ENCODE data around the gene LBH. TPM values are rescaled to one million over a fixed set of nuclear protein-coding genes. Genes with fewer than 3 reads are reported as not detected.
A peak's percentile ranks its signal among the peaks of the same experiment; 100 is the strongest.

LBH gene
- polyA plus RNA-seq, 3 donors: 0.41 to 0.76 (median 0.42) TPM

DNA sequence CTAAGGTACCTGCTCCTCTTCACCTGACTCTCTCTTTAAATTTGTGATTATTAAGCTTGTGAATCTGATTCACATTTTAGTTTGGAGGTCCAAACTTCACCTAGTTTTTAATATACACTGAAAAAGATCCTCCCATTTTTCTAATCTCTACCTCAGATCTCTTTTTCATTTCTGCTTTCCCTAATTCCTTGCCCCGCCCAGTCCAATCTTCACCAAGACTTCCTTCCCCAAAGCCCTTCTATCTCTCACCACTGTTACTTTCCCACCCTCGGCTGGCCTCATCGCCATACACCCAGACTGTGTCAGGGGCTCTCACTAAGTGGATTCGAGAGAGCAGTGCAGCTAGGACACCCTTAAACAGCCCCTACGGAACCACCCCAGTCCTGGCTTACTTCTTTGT, 40.0 kb downstream of the LBH start:
- Histone ChIP-seq H3K9me3 (replicated peaks in 1 of 2; ENCODE audit: control insufficient read depth in 1 of 2, insufficient read depth in 1 of 2, low read length in 2 of 2) (no peaks in the 10 kb centered on the region), H3K36me3 (replicated peaks in 1 of 2; ENCODE audit: control insufficient read depth in 1 of 2, insufficient read depth in 2 of 2, low read length in 2 of 2) (no peaks in the 10 kb centered on the region), H3K79me2 (ENCODE audit: insufficient read depth, low read length) (no peaks in the 10 kb centered on the region), H4K20me1 (ENCODE audit: insufficient read depth, low read length) (no peaks in the 10 kb centered on the region), H3K4me3 (replicated peaks in 1 of 3; ENCODE audit: low read depth in 2 of 3, low read length in 3 of 3) (no peak overlapping the region), H3K4me1 (ENCODE audit: control insufficient read depth in 1 of 2, insufficient read depth in 2 of 2, low read length in 2 of 2) (peaks cover 23 to 32% of the 10 kb centered on the region in 2 donors), H2AFZ (ENCODE audit: insufficient read depth, low read depth, low read length, poor library complexity, severe bottlenecking) (peak overlapping the region; percentile 3), H3K4me2 (replicated peaks; ENCODE audit: extremely low read depth, low read length, poor library complexity, severe bottlenecking) (peak overlapping the region; percentile 41), H3K27ac (ENCODE audit: low read depth in 1 of 2, low read length in 2 of 2) (no peak overlapping the region), H3K9ac (ENCODE audit: insufficient read depth, low read length, poor library complexity, severe bottlenecking) (no peak overlapping the region), H3K27me3 (ENCODE audit: control insufficient read depth in 2 of 2, insufficient read depth in 2 of 2, low read length in 2 of 2) (peaks cover 0 to 4% of the 10 kb centered on the region in 2 donors)
- Mint-ChIP-seq H3K4me1 (peaks cover 41% of the 10 kb centered on the region), H3K9me3 (peaks cover 0 to 7% (median 2%) of the 10 kb centered on the region in 7 donors), H3K27me3 (ENCODE audit: low read depth in 3 of 3) (peaks cover 7 to 17% (median 11%) of the 10 kb centered on the region in 3 donors), H3K4me3 (peak overlapping the region; percentile 2 to 72), H3K27ac (peak overlapping the region in 5 of 7 donors; percentile 8 to 68 (median 16)), H3K36me3 (no peaks in the 10 kb centered on the region)
- WGBS (ENCODE audit: insufficient coverage): 37% methylated on average over 5 of the region's 5 CpGs
- intact Hi-C loops (cut with micrococcal nuclease): no loop called here
- TF ChIP-seq, protein P1, sequence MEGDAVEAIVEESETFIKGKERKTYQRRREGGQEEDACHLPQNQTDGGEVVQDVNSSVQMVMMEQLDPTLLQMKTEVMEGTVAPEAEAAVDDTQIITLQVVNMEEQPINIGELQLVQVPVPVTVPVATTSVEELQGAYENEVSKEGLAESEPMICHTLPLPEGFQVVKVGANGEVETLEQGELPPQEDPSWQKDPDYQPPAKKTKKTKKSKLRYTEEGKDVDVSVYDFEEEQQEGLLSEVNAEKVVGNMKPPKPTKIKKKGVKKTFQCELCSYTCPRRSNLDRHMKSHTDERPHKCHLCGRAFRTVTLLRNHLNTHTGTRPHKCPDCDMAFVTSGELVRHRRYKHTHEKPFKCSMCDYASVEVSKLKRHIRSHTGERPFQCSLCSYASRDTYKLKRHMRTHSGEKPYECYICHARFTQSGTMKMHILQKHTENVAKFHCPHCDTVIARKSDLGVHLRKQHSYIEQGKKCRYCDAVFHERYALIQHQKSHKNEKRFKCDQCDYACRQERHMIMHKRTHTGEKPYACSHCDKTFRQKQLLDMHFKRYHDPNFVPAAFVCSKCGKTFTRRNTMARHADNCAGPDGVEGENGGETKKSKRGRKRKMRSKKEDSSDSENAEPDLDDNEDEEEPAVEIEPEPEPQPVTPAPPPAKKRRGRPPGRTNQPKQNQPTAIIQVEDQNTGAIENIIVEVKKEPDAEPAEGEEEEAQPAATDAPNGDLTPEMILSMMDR (IDR thresholded peaks at IDR 0.05): no peak
- no peak for DNase-seq

DNA sequence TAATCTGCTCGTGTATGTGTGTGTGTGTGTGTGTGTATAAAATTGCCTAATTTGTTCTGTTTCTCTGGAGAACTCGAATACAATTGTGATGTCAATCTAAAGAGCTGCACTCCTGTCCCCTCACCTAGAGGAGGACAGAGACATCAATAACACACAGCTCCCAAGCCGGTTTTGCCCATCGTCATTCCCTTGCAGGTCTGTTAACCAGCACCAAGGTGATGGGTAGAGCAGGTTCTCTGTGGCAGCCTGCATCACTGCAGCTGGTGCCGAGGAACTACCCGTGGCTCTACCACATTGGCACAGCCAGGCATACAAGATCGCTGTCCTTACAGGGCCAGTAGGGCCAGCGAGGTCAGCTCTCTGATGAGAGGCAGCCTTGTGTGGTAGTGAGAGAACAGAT, 41.0 kb downstream of the LBH start:
- H3K27ac Mint-ChIP-seq: no peak overlapping the region
- no peak for DNase-seq
- peaks cover 0 to 7% (median under 1%) of the 10 kb centered on the region in 7 donors for H3K9me3 Mint-ChIP-seq
- H3K36me3 ChIP-seq (replicated peaks in 1 of 2; ENCODE audit: control insufficient read depth in 1 of 2, insufficient read depth in 2 of 2, low read length in 2 of 2): no peaks in the 10 kb centered on the region
- peaks cover 17 to 22% of the 10 kb centered on the region in 2 donors for H3K4me1 ChIP-seq (ENCODE audit: control insufficient read depth in 1 of 2, insufficient read depth in 2 of 2, low read length in 2 of 2)
- no peaks in the 10 kb centered on the region for H3K9me3 ChIP-seq (replicated peaks in 1 of 2; ENCODE audit: control insufficient read depth in 1 of 2, insufficient read depth in 1 of 2, low read length in 2 of 2)
- H3K4me2 ChIP-seq (replicated peaks; ENCODE audit: extremely low read depth, low read length, poor library complexity, severe bottlenecking): no peak overlapping the region
- H3K27me3 Mint-ChIP-seq (ENCODE audit: low read depth in 3 of 3): peaks cover 7 to 20% (median 11%) of the 10 kb centered on the region in 3 donors
- no peaks in the 10 kb centered on the region for H4K20me1 ChIP-seq (ENCODE audit: insufficient read depth, low read length)
- no peak overlapping the region for H2AFZ ChIP-seq (ENCODE audit: insufficient read depth, low read depth, low read length, poor library complexity, severe bottlenecking)
- H3K27me3 ChIP-seq (ENCODE audit: control insufficient read depth in 2 of 2, insufficient read depth in 2 of 2, low read length in 2 of 2): peaks cover 0 to 6% of the 10 kb centered on the region in 2 donors
- TF ChIP-seq, protein P1 (IDR thresholded peaks at IDR 0.05): no peak
- no peak overlapping the region for H3K9ac ChIP-seq (ENCODE audit: insufficient read depth, low read length, poor library complexity, severe bottlenecking)
- H3K4me3 Mint-ChIP-seq: no peak overlapping the region
- H3K27ac ChIP-seq (ENCODE audit: low read depth in 1 of 2, low read length in 2 of 2): no peak overlapping the region
- H3K79me2 ChIP-seq (ENCODE audit: insufficient read depth, low read length): no peaks in the 10 kb centered on the region
- WGBS (ENCODE audit: insufficient coverage): 100% methylated on average over 4 of the region's 8 CpGs
- no peak overlapping the region for H3K4me3 ChIP-seq (replicated peaks in 1 of 3; ENCODE audit: low read depth in 2 of 3, low read length in 3 of 3)
- no peaks in the 10 kb centered on the region for H3K36me3 Mint-ChIP-seq
- intact Hi-C loops (cut with micrococcal nuclease): no loop called here
- peaks cover 31% of the 10 kb centered on the region for H3K4me1 Mint-ChIP-seq

Measured in CD14-positive monocyte (primary cell).